Neural progenitor cell (in vitro differentiated cells): ENCODE data around the gene NELL2.

Experiments
- CTCF ChIP-seq: fragments of 200-600 bp; sonication (generic); IDR thresholded peaks from 2 replicates; pipeline ENCODE4 v1.5.1; 2017; ENCODE audit warnings: antibody characterized with exemption, mild to moderate bottlenecking
- EZH2 ChIP-seq: fragments of 200-600 bp; sonication (generic); IDR thresholded peaks from 2 replicates; pipeline ENCODE4 v1.6.1; 2017; ENCODE audit warnings: antibody characterized with exemption, mild to moderate bottlenecking, moderate library complexity
- EZH2phosphoT487 ChIP-seq: fragments of 200-600 bp; sonication (generic); IDR thresholded peaks from 2 replicates; pipeline ENCODE4 v1.6.1; 2017; ENCODE audit warnings: antibody characterized with exemption

GRCh38 chr12:44738051-44738450 is 138.1 kb downstream of the NELL2 start:
- TF ChIP-seq CTCF (no peak), EZH2phosphoT487 (no peak), EZH2 (no peak)
